RWPE1 (cell line): Measurements from ENCODE around the gene SPDYE2.
"Not testable (repeated sequence)": the region's sequence is repeated elsewhere in the genome, so short reads cannot be mapped to it uniquely, and the experiment has no call there.

Experiments used
- CTCF ChIA-PET: fragments of 350-600 bp; sonication (Branson Sonifier 250); formaldehyde crosslinking; extraction: SDS; loops from one replicate; lab custom pipeline; 2021; lab: Yijun Ruan, JAX
- POLR2A ChIA-PET: fragments of 400-600 bp; formaldehyde crosslinking; extraction: SDS; loops from one replicate; lab custom pipeline; 2020; ENCODE audit warnings: antibody characterized with exemption; ENCODE audit not compliant: low non-redundant PET; lab: Yijun Ruan, JAX
- DNase-seq: peaks from one replicate; pipeline ENCODE4 v3.0.0; 2012; ENCODE audit warnings: low spot score
- H3K27ac ChIP-seq: fragments of 450-650 bp; 2 replicates; pipeline ENCODE4 v1.5.1; 2017

SPDYE2 gene

DNA sequence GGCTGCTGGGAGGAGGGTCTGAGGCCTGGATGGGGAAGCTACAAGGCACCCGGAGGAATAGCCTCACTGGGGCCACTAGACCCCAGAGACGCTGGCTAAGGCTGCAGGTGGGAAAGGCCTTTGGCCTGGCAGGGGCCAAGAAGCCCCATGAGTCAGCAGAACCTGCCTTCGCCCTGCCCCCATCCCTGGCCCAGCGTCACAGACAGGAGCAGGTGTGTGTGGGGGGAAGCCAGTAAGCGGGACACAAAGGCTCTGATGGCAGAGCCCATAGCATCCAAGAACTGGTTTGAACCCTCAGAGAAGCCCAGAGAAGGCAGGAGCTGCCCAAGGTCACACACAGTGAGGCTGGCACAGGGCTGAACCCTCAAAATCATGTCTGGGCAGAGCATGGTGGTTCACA, 55.8 kb downstream of the SPDYE2 start:
- POLR2A ChIA-PET, H3K27ac ChIP-seq, CTCF ChIA-PET, DNase-seq: not testable (repeated sequence)

DNA sequence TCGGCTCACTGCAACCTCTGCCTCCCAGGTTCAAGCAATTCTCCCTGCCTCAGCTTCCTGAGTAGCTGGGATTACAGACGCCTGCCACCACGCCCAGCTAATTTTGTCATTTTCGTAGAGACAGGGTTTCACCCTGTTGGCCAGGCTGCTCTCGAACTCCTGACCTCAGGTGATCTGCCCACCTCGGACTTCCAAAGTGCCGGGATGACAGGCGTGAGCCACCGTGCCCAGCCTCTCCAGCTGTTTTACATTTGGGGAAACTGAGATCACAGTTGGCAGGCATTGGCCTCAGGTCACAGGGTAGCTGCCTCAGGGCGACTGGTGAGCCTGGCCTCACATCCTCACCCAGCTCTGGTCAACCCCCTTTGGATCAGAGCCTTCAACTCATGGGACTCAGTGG, 58.7 kb downstream of the SPDYE2 start:
- H3K27ac ChIP-seq, CTCF ChIA-PET, DNase-seq, POLR2A ChIA-PET: not testable (repeated sequence)

DNA sequence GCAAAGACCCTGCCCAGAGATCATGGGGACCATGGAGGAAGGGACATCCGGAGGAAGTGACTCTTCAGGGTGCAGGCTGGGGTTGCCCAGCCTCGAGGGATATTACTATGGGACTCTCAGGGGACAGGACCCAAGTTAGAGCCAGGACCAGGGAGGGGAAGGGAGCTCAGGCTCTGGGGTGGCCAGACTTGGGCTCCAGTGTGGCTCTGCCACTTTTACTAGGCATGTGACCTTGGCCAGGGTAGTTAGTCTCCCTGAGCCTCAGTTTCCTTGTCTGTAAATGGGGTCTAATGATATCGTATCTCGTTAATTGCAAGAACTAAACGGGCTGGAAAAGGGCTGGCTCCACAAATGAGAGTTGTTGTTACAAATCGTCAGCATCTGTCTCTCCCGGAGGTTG, 59.4 kb downstream of the SPDYE2 start:
- DNase-seq, H3K27ac ChIP-seq, POLR2A ChIA-PET, CTCF ChIA-PET: not testable (repeated sequence)

GRCh38 chr7:102611013-102611674, 60.1 kb downstream of the SPDYE2 start:
- POLR2A ChIA-PET, result not testable (repeated sequence)

DNA sequence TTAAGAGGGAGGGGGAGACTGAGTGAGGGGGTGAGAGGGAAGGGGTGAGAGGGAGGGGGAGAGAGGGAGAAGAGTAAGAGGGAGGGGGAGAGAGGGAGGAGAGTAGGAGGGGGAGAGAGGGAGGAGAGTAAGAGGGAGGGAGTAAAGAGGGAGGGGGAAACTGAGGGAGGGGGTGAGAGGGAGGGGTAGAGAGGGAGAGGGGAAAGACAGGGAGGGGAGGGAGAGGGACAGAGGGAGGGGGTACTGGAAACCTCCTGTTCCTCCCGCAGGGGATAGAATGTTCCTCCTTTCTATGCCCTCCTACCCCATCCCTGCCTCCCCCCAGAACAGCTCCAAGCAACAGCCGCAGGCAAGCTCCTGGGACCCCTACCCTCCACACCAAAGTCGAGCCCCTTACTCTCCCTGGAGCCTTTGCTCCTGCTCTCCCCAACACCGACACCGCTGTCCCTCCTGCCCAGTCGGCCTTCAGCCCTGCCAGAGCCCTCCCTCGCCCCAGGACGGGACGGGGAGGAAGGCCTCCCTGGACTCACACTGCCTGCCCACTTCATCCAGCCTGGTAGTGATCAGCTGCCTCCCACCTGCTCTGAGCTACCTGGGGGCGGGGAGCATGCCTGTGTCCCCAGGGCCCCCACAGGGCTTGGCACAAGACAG, 60.8 kb downstream of the SPDYE2 start:
- CTCF ChIA-PET, H3K27ac ChIP-seq, DNase-seq, POLR2A ChIA-PET: not testable (repeated sequence)

More at GRCh38 chr7:102611013-102611674, 60.1 kb downstream of the SPDYE2 start:
- CTCF ChIA-PET, DNase-seq, H3K27ac ChIP-seq: not testable (repeated sequence)
